GM06990 (cell line): ENCODE measurements around the gene BICD1.

Source experiments
- DNase-seq: peaks from one replicate; pipeline ENCODE4 v3.0.0-alpha.2; 2011; ENCODE audit not compliant: insufficient read length; ENCODE audit errors: extremely low read depth
- H3K27me3 ChIP-seq: replicated peaks from 2 replicates; pipeline ENCODE4 v1.6.0; 2011; ENCODE audit warnings: low read length; ENCODE audit not compliant: control insufficient read depth, insufficient read depth
- H3K36me3 ChIP-seq: 2 replicates; pipeline ENCODE4 v1.5.1; 2011; ENCODE audit warnings: low read length; ENCODE audit not compliant: control insufficient read depth, insufficient read depth
- H3K4me3 ChIP-seq: replicated peaks from 2 replicates; pipeline ENCODE4 v1.5.1; 2011; ENCODE audit warnings: low read depth, mild to moderate bottlenecking, control low read depth, low read length
- CTCF ChIP-seq: IDR thresholded peaks from 2 replicates; pipeline ENCODE4 v1.5.1; 2011; ENCODE audit warnings: low read length, control low read depth, mild to moderate bottlenecking, inconsistent platforms; ENCODE audit not compliant: insufficient read depth, poor library complexity, severe bottlenecking

The BICD1 gene

DNA sequence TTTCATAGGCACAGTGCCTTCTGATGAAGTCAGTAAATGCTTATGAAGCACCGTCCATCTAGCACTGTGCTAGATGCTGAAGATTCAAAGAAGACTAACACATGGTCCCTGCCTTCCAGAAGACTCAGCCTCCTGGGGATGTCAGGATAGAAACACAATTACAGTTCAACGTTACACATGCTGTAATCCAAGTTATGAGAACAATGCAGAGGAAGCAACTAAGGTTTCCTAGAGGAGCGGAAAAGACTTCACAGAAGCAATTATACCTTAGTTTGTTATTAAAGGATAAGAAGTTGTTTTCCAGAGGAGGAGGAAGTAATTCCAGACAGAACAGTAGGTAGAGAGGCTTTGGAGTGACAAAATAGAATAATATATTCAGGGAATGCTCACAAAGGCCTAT lies 225.8 kb downstream of the BICD1 start:
- peaks cover 2% of the 10 kb centered on the region; the same call in 1 of the 2 replicates for H3K36me3 ChIP-seq
- DNase-seq: no peak
- H3K4me3 ChIP-seq: no peak overlapping the region
- no peaks in the 10 kb centered on the region for H3K27me3 ChIP-seq
- no peak for TF ChIP-seq CTCF

DNA sequence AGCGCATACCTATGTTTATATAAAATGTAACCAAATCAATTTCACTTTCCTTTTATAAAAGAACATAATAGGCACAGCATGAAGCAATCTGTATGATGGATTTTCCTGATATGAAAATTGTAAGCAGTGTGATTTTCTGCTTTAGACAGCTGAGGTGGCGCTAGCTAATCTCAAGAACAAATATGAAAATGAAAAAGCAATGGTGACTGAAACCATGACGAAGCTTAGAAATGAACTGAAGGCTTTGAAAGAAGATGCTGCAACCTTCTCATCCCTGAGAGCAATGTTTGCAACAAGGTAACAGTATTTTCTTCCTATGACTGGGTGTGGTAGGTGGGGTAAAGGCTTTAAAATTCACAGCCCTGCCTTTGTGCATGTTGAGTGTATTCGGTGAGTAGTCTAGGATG lies 227.7 kb downstream of the BICD1 start:
- Histone ChIP-seq H3K36me3 (peaks cover 2% of the 10 kb centered on the region; the same call in 1 of the 2 replicates), H3K4me3 (no peak overlapping the region), H3K27me3 (no peaks in the 10 kb centered on the region)
- DNase-seq: peak; percentile 9
- peak; percentile 5 for TF ChIP-seq CTCF

DNA sequence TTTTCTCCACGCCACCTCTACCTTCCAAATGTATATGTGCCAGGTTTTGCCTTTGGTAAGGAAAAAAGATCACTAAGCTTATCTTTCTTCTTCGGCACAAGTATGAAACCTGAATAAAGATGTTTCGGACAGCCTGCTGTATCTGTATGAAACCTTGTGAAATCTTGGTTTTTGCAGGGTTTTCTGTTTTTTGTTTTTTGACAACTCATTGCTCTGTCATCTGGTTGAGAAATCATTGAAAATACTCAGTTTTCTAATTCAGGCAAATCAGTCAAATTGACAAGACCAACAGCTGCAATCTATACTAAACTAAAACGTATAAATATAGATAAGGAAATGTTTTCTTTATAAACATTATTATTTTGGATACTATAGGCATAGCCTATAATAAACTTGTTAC lies 229.6 kb downstream of the BICD1 start:
- Histone ChIP-seq H3K27me3 (no peaks in the 10 kb centered on the region), H3K4me3 (no peak overlapping the region), H3K36me3 (peaks cover 2% of the 10 kb centered on the region; the same call in 1 of the 2 replicates)
- no peak for TF ChIP-seq CTCF
- no peak for DNase-seq

- no peaks in the 10 kb centered on the region for H3K27me3 ChIP-seq
- H3K4me3 ChIP-seq: no peak overlapping the region
- no peak for DNase-seq
- no peak for TF ChIP-seq CTCF
- no peaks in the 10 kb centered on the region for H3K36me3 ChIP-seq
Observed at GRCh38 chr12:32343496-32343895, 236.8 kb downstream of the BICD1 start.

DNA sequence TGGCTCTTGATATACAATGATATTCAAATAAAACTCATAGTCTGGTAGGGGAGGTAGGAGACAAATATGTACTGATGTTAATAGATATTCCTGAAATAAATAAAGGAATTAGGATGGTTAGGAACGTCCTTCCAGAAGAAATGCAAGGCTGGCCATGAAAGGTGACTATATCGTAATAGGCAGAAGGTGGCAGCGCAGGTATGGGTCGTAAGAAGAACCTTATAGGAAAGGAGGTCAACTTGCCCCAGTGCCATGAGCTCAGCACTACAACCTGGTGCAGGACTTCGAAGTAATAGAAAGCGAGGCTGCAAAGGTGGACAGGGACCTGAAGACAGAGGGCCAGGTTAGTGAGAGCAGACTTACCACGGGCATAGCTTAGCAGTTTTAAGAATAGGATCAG lies 237.4 kb downstream of the BICD1 start:
- no peak overlapping the region for H3K4me3 ChIP-seq
- DNase-seq: no peak
- TF ChIP-seq CTCF: no peak
- H3K27me3 ChIP-seq: no peaks in the 10 kb centered on the region
- no peaks in the 10 kb centered on the region for H3K36me3 ChIP-seq

GRCh38 chr12:32353540-32353939 lies 246.9 kb downstream of the BICD1 start:
- H3K36me3 ChIP-seq: no peaks in the 10 kb centered on the region
- H3K27me3 ChIP-seq: no peaks in the 10 kb centered on the region
- H3K4me3 ChIP-seq: no peak overlapping the region
- DNase-seq: no peak
- TF ChIP-seq CTCF: no peak
